ENCODE data around the gene APBA2.
"Not testable (repeated sequence)": the region's sequence is repeated elsewhere in the genome, so short reads cannot be mapped to it uniquely, and the experiment has no call there.

DNA sequence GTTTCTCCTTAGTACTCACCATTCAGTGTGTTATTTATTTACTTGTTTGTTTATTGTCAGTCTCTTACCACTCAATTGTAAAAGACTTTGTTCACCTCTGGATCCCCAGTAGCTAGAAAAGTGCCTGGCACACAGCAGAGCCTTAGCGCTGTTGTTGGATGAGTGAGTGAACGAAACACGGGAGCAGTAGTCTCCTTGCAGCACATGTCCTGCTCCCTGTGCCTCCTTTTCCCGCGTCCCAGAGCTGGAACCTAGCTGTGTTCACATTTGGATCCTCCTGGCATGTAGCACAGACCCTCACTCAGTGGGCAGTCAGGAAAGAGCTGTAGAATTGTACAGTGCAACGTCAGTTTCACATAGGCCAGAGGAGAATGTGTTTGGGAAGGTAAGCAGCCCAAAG, 4.1 kb downstream of the APBA2 start:
- TF ChIP-seq, protein P1, sequence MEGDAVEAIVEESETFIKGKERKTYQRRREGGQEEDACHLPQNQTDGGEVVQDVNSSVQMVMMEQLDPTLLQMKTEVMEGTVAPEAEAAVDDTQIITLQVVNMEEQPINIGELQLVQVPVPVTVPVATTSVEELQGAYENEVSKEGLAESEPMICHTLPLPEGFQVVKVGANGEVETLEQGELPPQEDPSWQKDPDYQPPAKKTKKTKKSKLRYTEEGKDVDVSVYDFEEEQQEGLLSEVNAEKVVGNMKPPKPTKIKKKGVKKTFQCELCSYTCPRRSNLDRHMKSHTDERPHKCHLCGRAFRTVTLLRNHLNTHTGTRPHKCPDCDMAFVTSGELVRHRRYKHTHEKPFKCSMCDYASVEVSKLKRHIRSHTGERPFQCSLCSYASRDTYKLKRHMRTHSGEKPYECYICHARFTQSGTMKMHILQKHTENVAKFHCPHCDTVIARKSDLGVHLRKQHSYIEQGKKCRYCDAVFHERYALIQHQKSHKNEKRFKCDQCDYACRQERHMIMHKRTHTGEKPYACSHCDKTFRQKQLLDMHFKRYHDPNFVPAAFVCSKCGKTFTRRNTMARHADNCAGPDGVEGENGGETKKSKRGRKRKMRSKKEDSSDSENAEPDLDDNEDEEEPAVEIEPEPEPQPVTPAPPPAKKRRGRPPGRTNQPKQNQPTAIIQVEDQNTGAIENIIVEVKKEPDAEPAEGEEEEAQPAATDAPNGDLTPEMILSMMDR (IDR thresholded peaks at IDR 0.05): not testable (repeated sequence)
- not testable (repeated sequence) for TF ChIP-seq POLR2A (IDR thresholded peaks at IDR 0.05)
